GM12878 (cell line): ENCODE data around the gene TNIP2. TPM values are rescaled to one million over a fixed set of nuclear protein-coding genes. Genes with fewer than 3 reads are reported as not detected.
A peak's percentile ranks its signal among the peaks of the same experiment; 100 is the strongest.

Experiments used
- ATAC-seq: fragments of 200-7000 bp; cut with Tn5 transposase; 3 replicates; pipeline ENCODE4 v1.9.1; 2020; ENCODE audit warnings: mild to moderate bottlenecking, moderate library complexity
- BruUV-seq: library from RNA; stranded (reverse); fragments of 400-500 nt; replicated peaks from 2 replicates; lab custom pipeline; 2021; lab: Mats Ljungman, UMichigan
- CTCF ChIA-PET: fragments of 300-600 bp; sonication (Branson Sonifier 250); formaldehyde crosslinking; extraction: SDS; loops from one replicate; lab custom pipeline; 2021; ENCODE audit warnings: inconsistent platforms; lab: Yijun Ruan, JAX
- POLR2A ChIA-PET: fragments of 350-600 bp; formaldehyde crosslinking; extraction: SDS; loops from one replicate; lab custom pipeline; 2021; ENCODE audit warnings: inconsistent platforms; lab: Charles Lee
- RAD21 ChIA-PET: fragments of 300-600 bp; sonication (Branson Sonifier 250); formaldehyde crosslinking; loops from one replicate; lab custom pipeline; 2023; ENCODE audit warnings: antibody characterized with exemption; ENCODE audit not compliant: unreplicated experiment; lab: Charles Lee
- SMC1A ChIA-PET: fragments of 300-600 bp; sonication (Branson Sonifier 250); formaldehyde crosslinking; loops from one replicate; lab custom pipeline; 2023; ENCODE audit not compliant: unreplicated experiment, uncharacterized antibody; lab: Charles Lee
- DNase-seq: peaks from one replicate; pipeline ENCODE4 v3.0.0-alpha.2; 2011; ENCODE audit warnings: low read depth, low spot score
- FAIRE-seq: peaks from 3 replicates; lab custom pipeline; 2011; peaks lifted over from hg19 to GRCh38; lab: Jason Lieb, UNC
- H2AFZ ChIP-seq: 2 replicates; pipeline ENCODE4 v1.6.0; 2011; ENCODE audit warnings: low read depth, low read length, control low read depth; ENCODE audit not compliant: control insufficient read depth
- H3K27ac ChIP-seq: 2 replicates; pipeline ENCODE4 v1.5.1; 2011; ENCODE audit warnings: control low read depth; ENCODE audit not compliant: control insufficient read depth, insufficient read depth
- H3K27me3 ChIP-seq, 2 experiments: replicated peaks in 1 of 2; 2 replicates each; pipeline versions ENCODE4 v1.6.0 to v1.6.1; 2011; ENCODE audit warnings: low read length in 1 of 2; ENCODE audit not compliant: control insufficient read depth in 2 of 2, insufficient read depth in 2 of 2
- H3K36me3 ChIP-seq, 2 experiments: 2 replicates each; pipeline ENCODE4 v1.5.1; 2011; ENCODE audit warnings: low read length in 1 of 2; ENCODE audit not compliant: control insufficient read depth in 2 of 2, insufficient read depth in 2 of 2
- H3K4me1 ChIP-seq: 2 replicates; pipeline ENCODE4 v1.6.1; 2011; ENCODE audit warnings: mild to moderate bottlenecking, low read length, moderate library complexity, mixed read lengths; ENCODE audit not compliant: control insufficient read depth, insufficient read depth
- H3K4me2 ChIP-seq: 2 replicates; pipeline ENCODE4 v1.6.0; 2011; ENCODE audit warnings: control low read depth; ENCODE audit not compliant: control insufficient read depth, insufficient read depth
- H3K4me3 ChIP-seq: fragments of 200-600 bp; sonication (generic); 2 replicates; pipeline ENCODE4 v1.5.1; 2016
- H3K79me2 ChIP-seq: 2 replicates; pipeline ENCODE4 v1.6.0; 2011; ENCODE audit warnings: low read length; ENCODE audit not compliant: control insufficient read depth, insufficient read depth
- H3K9ac ChIP-seq: 2 replicates; pipeline ENCODE4 v1.8.0; 2011; ENCODE audit warnings: low read length, control low read depth, mixed read lengths; ENCODE audit not compliant: control insufficient read depth, insufficient read depth
- H3K9me3 ChIP-seq: replicated peaks from 3 replicates; pipeline ENCODE4 v1.5.1; 2011; ENCODE audit warnings: mild to moderate bottlenecking, low read length; ENCODE audit not compliant: control insufficient read depth, insufficient read depth
- H4K20me1 ChIP-seq: 2 replicates; pipeline ENCODE4 v1.6.0; 2011; ENCODE audit not compliant: control insufficient read depth, insufficient read depth
- CHD1 ChIP-seq: IDR thresholded peaks from 2 replicates; pipeline ENCODE4 v1.6.1; 2012; ENCODE audit warnings: low read depth, low read length, improper control_type of control experiment
- CREB1 ChIP-seq: IDR thresholded peaks from 2 replicates; pipeline ENCODE4 v1.6.1; 2012; ENCODE audit warnings: low read depth, mild to moderate bottlenecking, inconsistent platforms
- FOS ChIP-seq: IDR thresholded peaks from 3 replicates; pipeline ENCODE4 v1.6.1; 2011; ENCODE audit warnings: borderline replicate concordance; ENCODE audit not compliant: insufficient read length; ENCODE audit errors: extremely low read depth
- NFYB ChIP-seq: IDR thresholded peaks from 2 replicates; pipeline ENCODE4 v1.6.1; 2011; ENCODE audit warnings: low read depth, mild to moderate bottlenecking, low read length, improper control_type of control experiment, moderate library complexity; ENCODE audit not compliant: insufficient read depth
- POLR2AphosphoS5 ChIP-seq: IDR thresholded peaks from 2 replicates; pipeline ENCODE4 v1.6.1; 2011; ENCODE audit warnings: mild to moderate bottlenecking, low read length, inconsistent platforms
- RFX5 ChIP-seq: IDR thresholded peaks from 2 replicates; pipeline ENCODE4 v1.6.1; 2011; ENCODE audit warnings: low read depth, low read length, improper control_type of control experiment
- SIX5 ChIP-seq: IDR thresholded peaks from 2 replicates; pipeline ENCODE4 v1.6.1; 2011; ENCODE audit warnings: mild to moderate bottlenecking, low read depth, low read length, moderate library complexity; ENCODE audit not compliant: severe bottlenecking
- SPI1 ChIP-seq: IDR thresholded peaks from 2 replicates; pipeline ENCODE4 v1.6.1; 2011; ENCODE audit warnings: low read depth, mild to moderate bottlenecking, low read length, moderate library complexity, borderline replicate concordance; ENCODE audit not compliant: insufficient read depth
- USF1 ChIP-seq: IDR thresholded peaks from 2 replicates; pipeline ENCODE4 v1.6.1; 2011; ENCODE audit warnings: borderline replicate concordance, low read depth, mild to moderate bottlenecking, moderate library complexity, mixed read lengths, low read length; ENCODE audit not compliant: insufficient read depth; ENCODE audit errors: extremely low read length
- ZSCAN29 ChIP-seq: fragments of 450-650 bp; IDR thresholded peaks from 2 replicates; pipeline ENCODE4 v1.6.1; 2017; ENCODE audit warnings: mild to moderate bottlenecking, moderate library complexity
- WGBS: methylation state at CpG from one replicate; pipeline ENCODE4 v1.1.6; 2016; ENCODE audit warnings: low lambda C conversion rate; ENCODE audit not compliant: insufficient replicate concordance, insufficient coverage; ENCODE audit errors: missing lambda C conversion rate; 5-methylcytosine and 5-hydroxymethylcytosine counted together
- in situ Hi-C: fragments of 300-500 bp; cut with MboI; formaldehyde crosslinking; loops from 9 replicates; pipeline ENCODE4 v1.14.3; 2018; ENCODE audit warnings: mixed read lengths
- intact Hi-C: fragments of 100-400 bp; cut with micrococcal nuclease; formaldehyde crosslinking; loops from one replicate; pipeline ENCODE4 v1.14.2; 2022; ENCODE audit not compliant: unreplicated experiment
- polyA plus RNA-seq, 11 experiments: library from polyadenylated mRNA; depleted of rRNA in 4 of 11; unstranded in 6 of 11; stranded (reverse) in 5 of 11; fragments of >200 nt; fragmentation: Nextera tagmentation in 4 of 11; fragmentation: Illumina TruSeq in 1 of 11; extraction: Ambion mirVana in 4 of 11; extraction: Trizol in 1 of 11; gene quantifications; 1 replicate in 1 of 11; 2 replicates in 10 of 11; pipeline versions ENCODE4 v1.2.1 to v1.2.3, GENCODE V29; 2011 to 2016; ENCODE audit warnings: inconsistent platforms in 2 of 11, missing spikeins in 2 of 11, low read depth in 1 of 11
- total RNA-seq, 4 experiments: library from RNA; depleted of rRNA in 3 of 4; stranded (reverse); fragments of >200 nt in 3 of 4; fragmentation: Illumina TruSeq in 1 of 4; extraction: Trizol in 1 of 4; gene quantifications; 2 replicates each; pipeline versions ENCODE4 v1.2.1 to v1.2.3, GENCODE V29; 2013 to 2021
- TF ChIP-seq, protein P1 (sequence below): fragments of 450-650 bp; IDR thresholded peaks from 2 replicates; pipeline ENCODE4 v1.6.1; 2017; ENCODE audit warnings: mild to moderate bottlenecking, moderate library complexity
- TF ChIP-seq, protein P2 (sequence below): IDR thresholded peaks from 2 replicates; pipeline ENCODE4 v1.6.1; 2011; ENCODE audit warnings: low read depth, low read length, improper control_type of control experiment, borderline replicate concordance

The TNIP2 gene
- total and polyA plus RNA-seq, 10 of the 15 experiments (the other 5 are each of a cell fraction or from before 2014, with no cell fraction given), result 1.4 to 64.9 (median 45.5) TPM

GRCh38 chr4:2702770-2703169, 53.4 kb downstream of the TNIP2 start:
- in situ Hi-C loops (no loop called here), intact Hi-C loops (no loop called here)
- TF ChIP-seq SPI1, result peak; percentile 43; the same call in 1 of the 2 replicates
- TF ChIP-seq ZSCAN29, result no peak
- TF ChIP-seq FOS, result no peak
- no TSS peak for BruUV-seq
- SMC1A ChIA-PET, result no interaction called here
- CTCF ChIA-PET, result no interaction called here
- no peaks in the 10 kb centered on the region for H3K9me3 ChIP-seq
- H3K27ac ChIP-seq, result no peak overlapping the region
- DNase-seq, result no peak
- RAD21 ChIA-PET, result no interaction called here
- H3K79me2 ChIP-seq, result no peaks in the 10 kb centered on the region
- H4K20me1 ChIP-seq, result no peaks in the 10 kb centered on the region
- no peak overlapping the region for H3K4me2 ChIP-seq
- H3K4me3 ChIP-seq, result no peak overlapping the region
- no peak for ATAC-seq
- WGBS, result 86% methylated on average over 7 of the region's 7 CpGs
- POLR2A ChIA-PET, result no interaction called here
- no peaks in the 10 kb centered on the region for H3K27me3 ChIP-seq
- no peak overlapping the region for H3K9ac ChIP-seq
- no peak for FAIRE-seq
- H2AFZ ChIP-seq, result no peak overlapping the region
- no peaks in the 10 kb centered on the region; the same call in 1 of the 2 replicates for H3K4me1 ChIP-seq
- peaks cover 17 to 23% of the 10 kb centered on the region in 2 experiments for H3K36me3 ChIP-seq

- Histone ChIP-seq H3K27ac (no peak overlapping the region), H3K79me2 (0 out of 2 replicates have a peak, but pooled peaks cover under 1% of the 10 kb centered on the region), H3K4me1 (peaks cover 2% of the 10 kb centered on the region), H3K4me3 (no peak overlapping the region), H3K27me3 (no peaks in the 10 kb centered on the region), H3K4me2 (no peak overlapping the region), H3K36me3 (peaks cover 21 to 23% of the 10 kb centered on the region in 2 experiments), H3K9me3 (no peaks in the 10 kb centered on the region), H3K9ac (no peak overlapping the region), H2AFZ (no peak overlapping the region), H4K20me1 (no peaks in the 10 kb centered on the region)
- ChIA-PET CTCF (no interaction called here), SMC1A (no interaction called here), RAD21 (interaction anchor here (0.7 kb wide), 1 partner anchor 111 kb away, joined by 3 read pairs; no protein-coding TSS in a partner anchor), POLR2A (no interaction called here)
- no peak for ATAC-seq
- FAIRE-seq, result no peak
- intact Hi-C loops (no loop called here), in situ Hi-C loops (no loop called here)
- WGBS, result 94% methylated on average over 8 of the region's 8 CpGs
- DNase-seq, result no peak
- BruUV-seq, result no TSS peak
- TF ChIP-seq NFYB, result no peak
- no peak for TF ChIP-seq USF1
- TF ChIP-seq POLR2AphosphoS5, result no peak
- TF ChIP-seq CREB1, result no peak
- TF ChIP-seq SIX5, result no peak
- TF ChIP-seq CHD1, result no peak
- TF ChIP-seq, protein P1, sequence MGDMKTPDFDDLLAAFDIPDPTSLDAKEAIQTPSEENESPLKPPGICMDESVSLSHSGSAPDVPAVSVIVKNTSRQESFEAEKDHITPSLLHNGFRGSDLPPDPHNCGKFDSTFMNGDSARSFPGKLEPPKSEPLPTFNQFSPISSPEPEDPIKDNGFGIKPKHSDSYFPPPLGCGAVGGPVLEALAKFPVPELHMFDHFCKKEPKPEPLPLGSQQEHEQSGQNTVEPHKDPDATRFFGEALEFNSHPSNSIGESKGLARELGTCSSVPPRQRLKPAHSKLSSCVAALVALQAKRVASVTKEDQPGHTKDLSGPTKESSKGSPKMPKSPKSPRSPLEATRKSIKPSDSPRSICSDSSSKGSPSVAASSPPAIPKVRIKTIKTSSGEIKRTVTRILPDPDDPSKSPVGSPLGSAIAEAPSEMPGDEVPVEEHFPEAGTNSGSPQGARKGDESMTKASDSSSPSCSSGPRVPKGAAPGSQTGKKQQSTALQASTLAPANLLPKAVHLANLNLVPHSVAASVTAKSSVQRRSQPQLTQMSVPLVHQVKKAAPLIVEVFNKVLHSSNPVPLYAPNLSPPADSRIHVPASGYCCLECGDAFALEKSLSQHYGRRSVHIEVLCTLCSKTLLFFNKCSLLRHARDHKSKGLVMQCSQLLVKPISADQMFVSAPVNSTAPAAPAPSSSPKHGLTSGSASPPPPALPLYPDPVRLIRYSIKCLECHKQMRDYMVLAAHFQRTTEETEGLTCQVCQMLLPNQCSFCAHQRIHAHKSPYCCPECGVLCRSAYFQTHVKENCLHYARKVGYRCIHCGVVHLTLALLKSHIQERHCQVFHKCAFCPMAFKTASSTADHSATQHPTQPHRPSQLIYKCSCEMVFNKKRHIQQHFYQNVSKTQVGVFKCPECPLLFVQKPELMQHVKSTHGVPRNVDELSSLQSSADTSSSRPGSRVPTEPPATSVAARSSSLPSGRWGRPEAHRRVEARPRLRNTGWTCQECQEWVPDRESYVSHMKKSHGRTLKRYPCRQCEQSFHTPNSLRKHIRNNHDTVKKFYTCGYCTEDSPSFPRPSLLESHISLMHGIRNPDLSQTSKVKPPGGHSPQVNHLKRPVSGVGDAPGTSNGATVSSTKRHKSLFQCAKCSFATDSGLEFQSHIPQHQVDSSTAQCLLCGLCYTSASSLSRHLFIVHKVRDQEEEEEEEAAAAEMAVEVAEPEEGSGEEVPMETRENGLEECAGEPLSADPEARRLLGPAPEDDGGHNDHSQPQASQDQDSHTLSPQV, result no peak
- TF ChIP-seq, protein P2, sequence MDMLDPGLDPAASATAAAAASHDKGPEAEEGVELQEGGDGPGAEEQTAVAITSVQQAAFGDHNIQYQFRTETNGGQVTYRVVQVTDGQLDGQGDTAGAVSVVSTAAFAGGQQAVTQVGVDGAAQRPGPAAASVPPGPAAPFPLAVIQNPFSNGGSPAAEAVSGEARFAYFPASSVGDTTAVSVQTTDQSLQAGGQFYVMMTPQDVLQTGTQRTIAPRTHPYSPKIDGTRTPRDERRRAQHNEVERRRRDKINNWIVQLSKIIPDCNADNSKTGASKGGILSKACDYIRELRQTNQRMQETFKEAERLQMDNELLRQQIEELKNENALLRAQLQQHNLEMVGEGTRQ, result no peak
- no peak for TF ChIP-seq RFX5
Measured at GRCh38 chr4:2702361-2702760, 53.8 kb downstream of the TNIP2 start.
